LNCaP clone FGC (cell line): ENCODE data around the gene TRIOBP.

ENCODE experiments used
- DNase-seq: peaks from one replicate; pipeline ENCODE4 v3.0.0-alpha.2; 2011; ENCODE audit warnings: low read depth
- H3K4me3 ChIP-seq: 2 replicates; pipeline ENCODE4 v1.5.1; 2011; ENCODE audit warnings: mild to moderate bottlenecking, low read depth, low read length, control low read depth
- CTCF ChIP-seq: IDR thresholded peaks from 2 replicates; pipeline ENCODE4 v1.5.1; 2012; ENCODE audit warnings: mild to moderate bottlenecking; ENCODE audit not compliant: control insufficient read depth, insufficient read depth; ENCODE audit errors: extremely low read depth

Gene TRIOBP

DNA sequence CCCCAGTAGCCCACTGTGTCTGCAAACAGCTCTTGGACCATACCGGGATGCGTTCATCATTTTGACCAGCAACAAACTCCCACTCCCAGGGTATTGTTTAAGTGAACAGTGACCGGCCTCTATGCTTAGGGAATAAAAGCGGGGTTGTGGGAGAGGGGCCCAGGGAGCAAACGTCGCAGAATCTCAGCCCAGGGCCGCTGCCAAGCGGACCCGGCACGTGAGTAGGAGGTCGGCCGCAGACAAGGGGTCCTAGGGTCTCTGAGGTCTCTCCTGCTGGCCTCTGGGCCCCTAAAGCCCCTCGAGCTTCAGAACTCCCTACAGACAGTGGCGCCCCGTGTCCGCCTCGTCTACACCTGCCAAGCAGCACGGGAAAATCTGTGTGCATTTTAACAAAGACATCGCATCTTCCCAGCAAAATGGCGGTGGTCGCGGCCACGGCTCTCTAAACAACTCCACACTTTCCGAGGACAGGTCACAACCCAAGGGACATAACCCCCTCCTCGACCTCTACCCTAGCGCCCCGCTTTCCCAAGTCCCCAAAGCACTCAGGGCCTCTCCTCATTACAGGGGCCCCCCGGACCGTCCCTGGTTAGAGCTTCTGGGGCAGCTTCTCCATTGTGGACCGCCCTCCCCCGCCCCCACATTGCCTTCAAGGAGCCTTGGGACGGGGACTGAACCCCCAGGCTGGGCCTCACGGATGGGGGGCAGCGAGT lies 106.9 kb downstream of the TRIOBP start:
- no peak for TF ChIP-seq CTCF
- DNase-seq = no peak
- peak overlapping the region; percentile 87; the same call in 1 of the 2 replicates for H3K4me3 ChIP-seq

GRCh38 chr22:37804352-37804880 lies 107.6 kb downstream of the TRIOBP start:
- TF ChIP-seq CTCF = no peak
- H3K4me3 ChIP-seq = peak overlapping the region; percentile 87

DNA sequence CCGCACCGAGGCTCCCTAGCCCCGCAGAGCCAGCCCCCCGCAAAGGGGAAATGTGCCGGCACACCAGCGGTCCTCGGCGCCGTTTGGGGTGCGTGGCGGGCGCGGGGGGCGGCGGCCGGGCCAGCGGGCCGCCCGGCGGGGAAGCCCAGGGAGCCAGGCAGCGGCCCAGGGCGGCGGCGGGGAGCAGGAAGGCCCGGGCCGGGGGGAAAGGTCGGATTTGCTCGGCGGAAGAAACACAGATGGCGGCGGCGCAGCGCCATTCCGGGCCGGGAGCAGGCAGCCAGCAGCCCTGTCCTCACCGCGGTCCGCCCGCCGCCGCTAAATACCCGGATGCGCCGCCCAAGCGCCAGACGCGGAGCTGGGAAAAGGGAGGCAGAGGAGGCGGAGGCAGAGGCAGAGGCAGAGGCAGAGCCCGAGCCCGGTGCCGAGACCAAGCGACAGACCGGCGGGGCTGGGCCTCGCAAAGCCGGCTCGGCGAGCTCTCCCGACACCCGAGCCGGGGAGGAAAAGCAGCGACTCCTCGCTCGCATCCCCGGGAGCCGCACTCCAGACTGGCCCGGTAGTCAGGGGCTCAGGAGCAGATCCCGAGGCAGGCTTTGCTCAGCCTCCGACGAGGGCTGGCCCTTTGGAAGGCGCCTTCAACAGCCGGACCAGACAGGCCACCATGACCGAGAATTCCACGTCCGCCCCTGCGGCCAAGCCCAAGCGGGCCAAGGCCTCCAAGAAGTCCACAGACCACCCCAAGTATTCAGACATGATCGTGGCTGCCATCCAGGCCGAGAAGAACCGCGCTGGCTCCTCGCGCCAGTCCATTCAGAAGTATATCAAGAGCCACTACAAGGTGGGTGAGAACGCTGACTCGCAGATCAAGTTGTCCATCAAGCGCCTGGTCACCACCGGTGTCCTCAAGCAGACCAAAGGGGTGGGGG lies 108.3 kb downstream of the TRIOBP start:
- DNase-seq = no peak
- H3K4me3 ChIP-seq = peak overlapping the region; percentile 87
- 0 out of 2 replicates have a peak, but pooled peaks have one; percentile 4 for TF ChIP-seq CTCF

More at GRCh38 chr22:37804352-37804880, 107.6 kb downstream of the TRIOBP start:
- DNase-seq = no peak

GRCh38 chr22:37805810-37806277 lies 109.0 kb downstream of the TRIOBP start:
- H3K4me3 ChIP-seq = peak overlapping the region; percentile 87
- TF ChIP-seq CTCF = no peak

DNA sequence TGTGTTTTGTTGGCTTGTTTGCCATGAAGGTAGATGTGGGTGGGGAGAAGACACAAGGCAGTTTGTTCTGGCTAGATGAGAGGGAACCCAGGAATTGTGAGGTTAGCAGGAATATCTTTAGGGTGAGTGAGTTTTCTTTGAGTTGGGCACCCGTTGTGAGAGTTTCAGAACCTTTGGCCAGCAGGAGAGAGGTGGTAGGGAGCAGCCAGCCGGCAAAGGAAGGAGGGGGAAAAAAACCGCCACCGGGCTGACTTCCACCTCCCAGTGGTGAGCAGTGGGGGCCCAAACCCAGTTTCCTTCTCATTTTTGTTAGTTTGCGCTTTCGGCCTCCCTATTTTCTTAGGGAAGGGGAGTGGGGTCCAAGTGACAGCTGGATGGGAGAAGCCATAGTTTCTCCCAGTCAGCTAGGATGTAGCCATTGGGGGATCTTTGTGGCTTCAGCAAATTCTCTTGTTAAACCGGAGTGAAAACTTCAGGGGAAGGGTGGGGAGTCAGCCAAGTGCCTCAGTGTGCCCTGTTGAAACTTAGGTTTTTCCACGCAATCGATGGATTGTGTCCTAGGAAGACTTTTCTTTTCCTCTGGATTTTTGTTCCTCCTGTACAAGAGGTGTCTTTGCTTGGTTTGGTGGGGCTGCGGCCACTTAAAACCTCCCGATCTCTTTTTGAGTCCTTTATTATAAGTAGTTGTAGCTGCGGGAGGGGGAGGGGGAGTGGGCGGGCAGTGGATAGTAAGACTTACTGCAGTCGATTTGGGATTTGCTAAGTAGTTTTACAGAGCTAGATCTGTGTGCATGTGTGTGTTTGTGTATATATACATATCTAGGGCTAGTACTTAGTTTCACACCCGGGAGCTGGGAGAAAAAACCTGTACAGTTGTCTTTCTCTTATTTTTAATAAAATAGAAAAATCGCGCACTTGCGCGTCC lies 109.8 kb downstream of the TRIOBP start:
- DNase-seq = no peak
- H3K4me3 ChIP-seq = peak overlapping the region; percentile 87
- no peak for TF ChIP-seq CTCF

More at GRCh38 chr22:37805810-37806277, 109.0 kb downstream of the TRIOBP start:
- DNase-seq = no peak
